Muscle layer of colon (tissue), 2 donors: ENCODE measurements around the gene BMP6.

Source experiments
- H3K27ac ChIP-seq: one replicate; pipeline ENCODE4 v1.7.0; 2013; ENCODE audit warnings: low read depth, mild to moderate bottlenecking, low read length, moderate library complexity
- H3K27me3 ChIP-seq, 2 donors: one replicate each; pipeline ENCODE4 v1.7.0; 2013; ENCODE audit warnings: low read length in 2 of 2, mild to moderate bottlenecking in 2 of 2; ENCODE audit not compliant: insufficient read depth in 2 of 2, control insufficient read depth in 1 of 2
- H3K36me3 ChIP-seq: one replicate; pipeline ENCODE4 v1.7.0; 2013; ENCODE audit warnings: mild to moderate bottlenecking, low read length; ENCODE audit not compliant: insufficient read depth
- H3K4me1 ChIP-seq: one replicate; pipeline ENCODE4 v1.7.0; 2013; ENCODE audit warnings: mild to moderate bottlenecking, low read length; ENCODE audit not compliant: insufficient read depth
- H3K4me3 ChIP-seq, 2 donors: one replicate each; pipeline ENCODE4 v1.7.0; 2013; ENCODE audit warnings: low read length in 2 of 2, low read depth in 1 of 2, mild to moderate bottlenecking in 1 of 2, moderate library complexity in 1 of 2
- H3K9ac ChIP-seq: one replicate; pipeline ENCODE4 v1.7.0; 2013; ENCODE audit warnings: low read length
- H3K9me3 ChIP-seq: one replicate; pipeline ENCODE4 v1.7.0; 2013; ENCODE audit warnings: mild to moderate bottlenecking, low read length
- donor health status: abdominal sarcoma.
- donor health status: Adenocarcinoma of cecum.

BMP6 gene

GRCh38 chr6:7818257-7819214 is 92.6 kb downstream of the BMP6 start:
- no peak overlapping the region for H3K4me3 ChIP-seq
- H3K27ac ChIP-seq = no peak overlapping the region
- H3K4me1 ChIP-seq = no peaks in the 10 kb centered on the region
- H3K9me3 ChIP-seq = no peaks in the 10 kb centered on the region
- no peaks in the 10 kb centered on the region for H3K36me3 ChIP-seq
- H3K27me3 ChIP-seq = no peaks in the 10 kb centered on the region
- H3K9ac ChIP-seq = no peak overlapping the region

- no peak overlapping the region for H3K27ac ChIP-seq
- no peaks in the 10 kb centered on the region for H3K27me3 ChIP-seq
- H3K9me3 ChIP-seq = no peaks in the 10 kb centered on the region
- no peaks in the 10 kb centered on the region for H3K36me3 ChIP-seq
- H3K4me1 ChIP-seq = no peaks in the 10 kb centered on the region
- H3K4me3 ChIP-seq = no peak overlapping the region
- H3K9ac ChIP-seq = no peak overlapping the region
Observed at GRCh38 chr6:7819431-7820015, 93.6 kb downstream of the BMP6 start.

GRCh38 chr6:7820288-7820835 is 94.5 kb downstream of the BMP6 start:
- no peaks in the 10 kb centered on the region for H3K36me3 ChIP-seq
- no peaks in the 10 kb centered on the region for H3K9me3 ChIP-seq
- H3K9ac ChIP-seq = no peak overlapping the region
- no peaks in the 10 kb centered on the region for H3K27me3 ChIP-seq
- no peak overlapping the region for H3K27ac ChIP-seq
- H3K4me3 ChIP-seq = no peak overlapping the region
- no peaks in the 10 kb centered on the region for H3K4me1 ChIP-seq

- Histone ChIP-seq H3K36me3 (no peaks in the 10 kb centered on the region), H3K27me3 (no peaks in the 10 kb centered on the region), H3K9me3 (no peaks in the 10 kb centered on the region), H3K9ac (no peak overlapping the region), H3K4me1 (no peaks in the 10 kb centered on the region), H3K27ac (no peak overlapping the region), H3K4me3 (no peak overlapping the region)
Observed at GRCh38 chr6:7821426-7821825, 95.5 kb downstream of the BMP6 start.

GRCh38 chr6:7823552-7823951 is 97.7 kb downstream of the BMP6 start:
- Histone ChIP-seq H3K4me3 (no peak overlapping the region), H3K27me3 (no peaks in the 10 kb centered on the region), H3K36me3 (no peaks in the 10 kb centered on the region), H3K9ac (no peak overlapping the region), H3K4me1 (no peaks in the 10 kb centered on the region), H3K27ac (no peak overlapping the region), H3K9me3 (no peaks in the 10 kb centered on the region)

GRCh38 chr6:7825986-7826385 is 100.1 kb downstream of the BMP6 start:
- Histone ChIP-seq H3K9me3 (no peaks in the 10 kb centered on the region), H3K4me1 (no peaks in the 10 kb centered on the region), H3K9ac (no peak overlapping the region), H3K36me3 (no peaks in the 10 kb centered on the region), H3K27me3 (no peaks in the 10 kb centered on the region), H3K27ac (no peak overlapping the region), H3K4me3 (no peak overlapping the region)

- H3K27ac ChIP-seq = no peak overlapping the region
- H3K36me3 ChIP-seq = no peaks in the 10 kb centered on the region
- no peaks in the 10 kb centered on the region for H3K4me1 ChIP-seq
- H3K27me3 ChIP-seq = no peaks in the 10 kb centered on the region
- no peak overlapping the region for H3K4me3 ChIP-seq
- H3K9ac ChIP-seq = no peak overlapping the region
- H3K9me3 ChIP-seq = no peaks in the 10 kb centered on the region
Observed at GRCh38 chr6:7827142-7827541, 101.2 kb downstream of the BMP6 start.

- no peaks in the 10 kb centered on the region for H3K4me1 ChIP-seq
- H3K9ac ChIP-seq = no peak overlapping the region
- no peak overlapping the region for H3K4me3 ChIP-seq
- no peaks in the 10 kb centered on the region for H3K9me3 ChIP-seq
- H3K36me3 ChIP-seq = no peaks in the 10 kb centered on the region
- no peak overlapping the region for H3K27ac ChIP-seq
- no peaks in the 10 kb centered on the region for H3K27me3 ChIP-seq
Observed at GRCh38 chr6:7828124-7828523, 102.2 kb downstream of the BMP6 start.

GRCh38 chr6:7832904-7833750 is 107.2 kb downstream of the BMP6 start:
- no peak overlapping the region for H3K27ac ChIP-seq
- H3K27me3 ChIP-seq = no peaks in the 10 kb centered on the region

GRCh38 chr6:7833751-7834070 is 107.8 kb downstream of the BMP6 start:
- Histone ChIP-seq H3K4me1 (no peaks in the 10 kb centered on the region), H3K9me3 (no peaks in the 10 kb centered on the region), H3K27me3 (no peaks in the 10 kb centered on the region), H3K9ac (no peak overlapping the region), H3K36me3 (no peaks in the 10 kb centered on the region), H3K27ac (no peak overlapping the region), H3K4me3 (no peak overlapping the region)

More at GRCh38 chr6:7832904-7833750, 107.2 kb downstream of the BMP6 start:
- H3K9ac ChIP-seq = no peak overlapping the region
- H3K4me1 ChIP-seq = no peaks in the 10 kb centered on the region
- no peaks in the 10 kb centered on the region for H3K9me3 ChIP-seq
- no peak overlapping the region for H3K4me3 ChIP-seq
- H3K36me3 ChIP-seq = no peaks in the 10 kb centered on the region

GRCh38 chr6:7836371-7837026 is 110.6 kb downstream of the BMP6 start:
- H3K9ac ChIP-seq = no peak overlapping the region
- no peaks in the 10 kb centered on the region for H3K4me1 ChIP-seq
- no peak overlapping the region for H3K27ac ChIP-seq
- no peaks in the 10 kb centered on the region for H3K9me3 ChIP-seq
- no peak overlapping the region for H3K4me3 ChIP-seq
- H3K36me3 ChIP-seq = no peaks in the 10 kb centered on the region
- no peaks in the 10 kb centered on the region for H3K27me3 ChIP-seq
